GM18909 (cell line): ENCODE data around the gene SLC37A2.

ENCODE experiments used
- ATAC-seq: cut with Tn5 transposase; IDR thresholded peaks from one replicate; pipeline ENCODE4 v1.9.1; 2021; ENCODE audit warnings: mild to moderate bottlenecking; ENCODE audit not compliant: unreplicated experiment, poor library complexity

SLC37A2 gene

GRCh38 chr11:125069796-125070195 is 6.7 kb downstream of the SLC37A2 start:
- ATAC-seq: no peak

- ATAC-seq: peak; percentile 81
Observed at GRCh38 chr11:125070699-125071254, 7.7 kb downstream of the SLC37A2 start.

- no peak for ATAC-seq
Observed at GRCh38 chr11:125071435-125071834, 8.3 kb downstream of the SLC37A2 start.

GRCh38 chr11:125071846-125072217 is 8.7 kb downstream of the SLC37A2 start:
- peak; percentile 4 for ATAC-seq

- ATAC-seq: peak; percentile 79
Observed at GRCh38 chr11:125072218-125072960, 9.3 kb downstream of the SLC37A2 start.

- no peak for ATAC-seq
Observed at GRCh38 chr11:125072961-125073590, 10.0 kb downstream of the SLC37A2 start.

- ATAC-seq: no peak
Observed at GRCh38 chr11:125073616-125074483, 10.7 kb downstream of the SLC37A2 start.

GRCh38 chr11:125074511-125075241 is 11.6 kb downstream of the SLC37A2 start:
- ATAC-seq: no peak

GRCh38 chr11:125075242-125075625 is 12.1 kb downstream of the SLC37A2 start:
- ATAC-seq: no peak

GRCh38 chr11:125075900-125076317 is 12.8 kb downstream of the SLC37A2 start:
- ATAC-seq: no peak

GRCh38 chr11:125076378-125076945 is 13.4 kb downstream of the SLC37A2 start:
- ATAC-seq: no peak

GRCh38 chr11:125078016-125078415 is 14.9 kb downstream of the SLC37A2 start:
- ATAC-seq: no peak

GRCh38 chr11:125078516-125079140 is 15.5 kb downstream of the SLC37A2 start:
- no peak for ATAC-seq

GRCh38 chr11:125079151-125079877 is 16.2 kb downstream of the SLC37A2 start:
- no peak for ATAC-seq

- no peak for ATAC-seq
Observed at GRCh38 chr11:125079878-125080530, 16.9 kb downstream of the SLC37A2 start.

GRCh38 chr11:125080531-125080911 is 17.4 kb downstream of the SLC37A2 start:
- no peak for ATAC-seq

- no peak for ATAC-seq
Observed at GRCh38 chr11:125081098-125081798, 18.1 kb downstream of the SLC37A2 start.

GRCh38 chr11:125082040-125082439 is 18.9 kb downstream of the SLC37A2 start:
- ATAC-seq: no peak
